Mesothelial cell of epicardium (in vitro differentiated cells): Measurements from ENCODE around the gene TTI1. TPM values are rescaled to one million over a fixed set of nuclear protein-coding genes. Genes with fewer than 3 reads are reported as not detected.

Source experiments
- DNase-seq, 2 experiments: peaks; one replicate each; pipeline ENCODE4 v3.0.0; 2021; ENCODE audit warnings: low spot score in 2 of 2; ENCODE audit not compliant: unreplicated experiment in 2 of 2
- H3K27ac Mint-ChIP-seq: 2 replicates; pipeline ENCODE4 v1.8.0; 2021; ENCODE audit warnings: mixed read lengths
- H3K27me3 Mint-ChIP-seq: 2 replicates; pipeline ENCODE4 v1.8.0; 2021; ENCODE audit warnings: low read depth, mixed read lengths
- H3K36me3 Mint-ChIP-seq: 2 replicates; pipeline ENCODE4 v1.8.0; 2021; ENCODE audit warnings: mixed read lengths
- H3K4me1 Mint-ChIP-seq: 2 replicates; pipeline ENCODE4 v1.8.0; 2021; ENCODE audit warnings: mixed read lengths
- H3K4me3 Mint-ChIP-seq: 2 replicates; pipeline ENCODE4 v1.8.0; 2021; ENCODE audit warnings: mild to moderate bottlenecking, moderate library complexity, mixed read lengths
- H3K9me3 Mint-ChIP-seq: 2 replicates; pipeline ENCODE4 v1.8.0; 2021; ENCODE audit warnings: mixed read lengths
- CTCF ChIP-seq: fragments of 200-600 bp; sonication (generic); IDR thresholded peaks from one replicate; pipeline ENCODE4 v1.5.0; 2021; ENCODE audit warnings: antibody characterized with exemption; ENCODE audit not compliant: unreplicated experiment
- total RNA-seq: library from RNA; stranded (reverse); gene quantifications from 3 replicates; pipeline ENCODE4 v1.2.1, GENCODE V29; 2021

The TTI1 gene
- total RNA-seq, 1 donor from 2014 or later, result 33.2 TPM

GRCh38 chr20:38054647-38055046, 21.4 kb upstream of the TTI1 start:
- no peaks in the 10 kb centered on the region for H3K9me3 Mint-ChIP-seq
- H3K36me3 Mint-ChIP-seq, result peaks cover 17% of the 10 kb centered on the region
- no peaks in the 10 kb centered on the region for H3K27me3 Mint-ChIP-seq
- H3K27ac Mint-ChIP-seq, result no peak overlapping the region
- H3K4me1 Mint-ChIP-seq, result peaks cover 42% of the 10 kb centered on the region
- no peak for DNase-seq
- no peak for TF ChIP-seq CTCF
- no peak overlapping the region for H3K4me3 Mint-ChIP-seq

- no peak for DNase-seq
- no peak for TF ChIP-seq CTCF
- Mint-ChIP-seq H3K4me1 (peaks cover 47% of the 10 kb centered on the region), H3K4me3 (no peak overlapping the region), H3K36me3 (peaks cover 12% of the 10 kb centered on the region), H3K27me3 (no peaks in the 10 kb centered on the region), H3K9me3 (no peaks in the 10 kb centered on the region), H3K27ac (no peak overlapping the region)
Measured at GRCh38 chr20:38052870-38053269, 19.6 kb upstream of the TTI1 start.

GRCh38 chr20:38050686-38051085, 17.4 kb upstream of the TTI1 start:
- Mint-ChIP-seq H3K9me3 (no peaks in the 10 kb centered on the region), H3K27me3 (no peaks in the 10 kb centered on the region)

GRCh38 chr20:38049800-38050199, 16.5 kb upstream of the TTI1 start:
- Mint-ChIP-seq H3K27ac (peak overlapping the region; percentile 74), H3K36me3 (peaks cover 5% of the 10 kb centered on the region), H3K9me3 (no peaks in the 10 kb centered on the region), H3K27me3 (no peaks in the 10 kb centered on the region), H3K4me1 (peaks cover 43% of the 10 kb centered on the region), H3K4me3 (no peak overlapping the region)
- TF ChIP-seq CTCF, result no peak
- DNase-seq, result no peak

More at GRCh38 chr20:38050686-38051085, 17.4 kb upstream of the TTI1 start:
- no peak for TF ChIP-seq CTCF
- peak overlapping the region; percentile 55 for H3K27ac Mint-ChIP-seq
- H3K36me3 Mint-ChIP-seq, result peaks cover 6% of the 10 kb centered on the region
- H3K4me1 Mint-ChIP-seq, result peaks cover 48% of the 10 kb centered on the region
- no peak overlapping the region for H3K4me3 Mint-ChIP-seq
- DNase-seq, result no peak

- Mint-ChIP-seq H3K36me3 (peaks cover 15% of the 10 kb centered on the region), H3K27me3 (no peaks in the 10 kb centered on the region)
Measured at GRCh38 chr20:38046572-38046971, 13.3 kb upstream of the TTI1 start.

More at GRCh38 chr20:38046572-38046971, 13.3 kb upstream of the TTI1 start:
- no peak for DNase-seq
- Mint-ChIP-seq H3K27ac (no peak overlapping the region), H3K4me1 (peaks cover 29% of the 10 kb centered on the region), H3K9me3 (no peaks in the 10 kb centered on the region), H3K4me3 (no peak overlapping the region)
- no peak for TF ChIP-seq CTCF
